HepG2 (cell line): Measurements from ENCODE around the gene SPACA4. TPM values are rescaled to one million over a fixed set of nuclear protein-coding genes. Genes with fewer than 3 reads are reported as not detected.
A peak's percentile ranks its signal among the peaks of the same experiment; 100 is the strongest.

Experiments
- BORCS8-MEF2B ChIP-seq: sonication (generic); formaldehyde crosslinking; IDR thresholded peaks from 2 replicates; pipeline ENCODE4 v1.8.0; 2022; ENCODE audit warnings: mild to moderate bottlenecking, missing genetic modification reagents
- CREB1 ChIP-seq, 2 experiments: fragments of 450-650 bp in 1 of 2; IDR thresholded peaks; 2 replicates each; pipeline ENCODE4 v1.6.1; 2016 to 2017; ENCODE audit warnings: control low read depth in 1 of 2, mild to moderate bottlenecking in 1 of 2, missing compliant biosample characterization in 1 of 2, missing genetic modification characterization in 1 of 2
- ETV5 ChIP-seq: IDR thresholded peaks from 2 replicates; pipeline ENCODE4 v1.6.1; 2018; ENCODE audit warnings: missing biosample characterization, missing genetic modification reagents, inconsistent platforms, borderline replicate concordance
- HOXA3 ChIP-seq: sonication (generic); formaldehyde crosslinking; IDR thresholded peaks from 2 replicates; pipeline ENCODE4 v1.5.0; 2020; ENCODE audit warnings: missing genetic modification reagents
- ZMYM2 ChIP-seq: sonication (generic); formaldehyde crosslinking; IDR thresholded peaks from 2 replicates; pipeline ENCODE4 v1.8.0; 2022; ENCODE audit warnings: mild to moderate bottlenecking, missing genetic modification reagents
- ZNF205 ChIP-seq: IDR thresholded peaks from 2 replicates; pipeline ENCODE4 v1.6.1; 2018; ENCODE audit warnings: missing biosample characterization, missing genetic modification reagents
- ZNF230 ChIP-seq: sonication (generic); formaldehyde crosslinking; IDR thresholded peaks from 2 replicates; pipeline ENCODE4 v1.4.0; 2020; ENCODE audit warnings: mild to moderate bottlenecking, missing genetic modification reagents
- ZNF280B ChIP-seq: sonication (generic); formaldehyde crosslinking; IDR thresholded peaks from 2 replicates; pipeline ENCODE4 v1.5.0; 2020; ENCODE audit warnings: missing genetic modification reagents, mild to moderate bottlenecking, borderline replicate concordance
- ZNF570 ChIP-seq: sonication (generic); formaldehyde crosslinking; IDR thresholded peaks from 2 replicates; pipeline ENCODE4 v1.4.0; 2020; ENCODE audit warnings: mild to moderate bottlenecking, missing genetic modification reagents, borderline replicate concordance
- ZNF749 ChIP-seq: sonication (generic); formaldehyde crosslinking; IDR thresholded peaks from 2 replicates; pipeline ENCODE4 v1.8.0; 2022; ENCODE audit warnings: mild to moderate bottlenecking, missing genetic modification reagents, moderate library complexity, borderline replicate concordance
- ZNF777 ChIP-seq: sonication (generic); formaldehyde crosslinking; IDR thresholded peaks from 2 replicates; pipeline ENCODE4 v1.4.0; 2020; ENCODE audit warnings: missing genetic modification reagents
- ZNF850 ChIP-seq: sonication (generic); formaldehyde crosslinking; conservative IDR thresholded peaks from 2 replicates; pipeline ENCODE4 v1.9.0; 2021; ENCODE audit warnings: mild to moderate bottlenecking, missing genetic modification reagents
- ZSCAN9 ChIP-seq: IDR thresholded peaks from 2 replicates; pipeline ENCODE4 v1.6.1; 2016; ENCODE audit warnings: borderline replicate concordance
- polyA plus RNA-seq, 8 experiments: library from polyadenylated mRNA; depleted of rRNA in 3 of 8; stranded (reverse) in 7 of 8; unstranded in 1 of 8; fragments of >200 nt; fragmentation: Illumina TruSeq in 4 of 8; extraction: Trizol in 4 of 8; gene quantifications; 2 replicates each; pipeline versions ENCODE4 v1.2.1 to v1.2.3, GENCODE V29; 2011 to 2016; ENCODE audit warnings: low read depth in 4 of 8, missing spikeins in 1 of 8, mixed read lengths in 1 of 8; ENCODE audit not compliant: insufficient read depth in 1 of 8
- total RNA-seq, 5 experiments: library from RNA; depleted of rRNA; stranded (reverse); fragments of >200 nt; fragmentation: Illumina TruSeq; extraction: Trizol; gene quantifications; 2 replicates each; pipeline ENCODE4 v1.2.3, GENCODE V29; 2016; ENCODE audit warnings: low read depth in 1 of 5
- TF ChIP-seq, protein P1 (sequence below): sonication (generic); formaldehyde crosslinking; IDR thresholded peaks from 2 replicates; pipeline ENCODE4 v1.5.0; 2020; ENCODE audit warnings: mild to moderate bottlenecking, missing genetic modification reagents
- TF ChIP-seq, protein P2 (sequence below): sonication (generic); formaldehyde crosslinking; IDR thresholded peaks from 2 replicates; pipeline ENCODE4 v1.4.0; 2020; ENCODE audit warnings: missing genetic modification reagents, low read depth, mild to moderate bottlenecking, borderline replicate concordance
- TF ChIP-seq, protein P3 (sequence below): sonication (generic); formaldehyde crosslinking; conservative IDR thresholded peaks from 2 replicates; pipeline ENCODE4 v1.8.0; 2022; ENCODE audit warnings: mild to moderate bottlenecking, moderate library complexity, missing genetic modification reagents
- TF ChIP-seq, protein P4 (sequence below): sonication (generic); formaldehyde crosslinking; IDR thresholded peaks from 2 replicates; pipeline ENCODE4 v1.8.0; 2022; ENCODE audit warnings: missing genetic modification reagents, mild to moderate bottlenecking, borderline replicate concordance

SPACA4 gene
- total and polyA plus RNA-seq, 2 of the 13 experiments (the other 11 are each of a cell fraction or from before 2014, with no cell fraction given) = not detected

GRCh38 chr19:48637948-48638830, 31.6 kb downstream of the SPACA4 start (continued):
- TF ChIP-seq, protein P1, sequence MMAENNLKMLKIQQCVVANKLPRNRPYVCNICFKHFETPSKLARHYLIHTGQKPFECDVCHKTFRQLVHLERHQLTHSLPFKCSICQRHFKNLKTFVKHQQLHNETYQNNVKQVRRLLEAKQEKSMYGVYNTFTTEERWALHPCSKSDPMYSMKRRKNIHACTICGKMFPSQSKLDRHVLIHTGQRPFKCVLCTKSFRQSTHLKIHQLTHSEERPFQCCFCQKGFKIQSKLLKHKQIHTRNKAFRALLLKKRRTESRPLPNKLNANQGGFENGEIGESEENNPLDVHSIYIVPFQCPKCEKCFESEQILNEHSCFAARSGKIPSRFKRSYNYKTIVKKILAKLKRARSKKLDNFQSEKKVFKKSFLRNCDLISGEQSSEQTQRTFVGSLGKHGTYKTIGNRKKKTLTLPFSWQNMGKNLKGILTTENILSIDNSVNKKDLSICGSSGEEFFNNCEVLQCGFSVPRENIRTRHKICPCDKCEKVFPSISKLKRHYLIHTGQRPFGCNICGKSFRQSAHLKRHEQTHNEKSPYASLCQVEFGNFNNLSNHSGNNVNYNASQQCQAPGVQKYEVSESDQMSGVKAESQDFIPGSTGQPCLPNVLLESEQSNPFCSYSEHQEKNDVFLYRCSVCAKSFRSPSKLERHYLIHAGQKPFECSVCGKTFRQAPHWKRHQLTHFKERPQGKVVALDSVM = no peak
- TF ChIP-seq ZNF749 (CRISPR knock-in tag) = no peak
- TF ChIP-seq, protein P2, sequence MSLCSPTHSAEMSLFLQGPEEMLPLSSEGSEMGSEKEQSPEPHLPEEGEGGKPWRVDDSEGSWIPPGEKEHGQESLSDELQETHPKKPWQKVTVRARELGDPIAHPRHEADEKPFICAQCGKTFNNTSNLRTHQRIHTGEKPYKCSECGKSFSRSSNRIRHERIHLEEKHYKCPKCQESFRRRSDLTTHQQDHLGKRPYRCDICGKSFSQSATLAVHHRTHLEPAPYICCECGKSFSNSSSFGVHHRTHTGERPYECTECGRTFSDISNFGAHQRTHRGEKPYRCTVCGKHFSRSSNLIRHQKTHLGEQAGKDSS (CRISPR knock-in tag) = 0 out of 2 replicates have a peak, but pooled peaks have one; percentile 31
- no peak for TF ChIP-seq ETV5 (CRISPR knock-in tag)
- TF ChIP-seq ZNF205 (CRISPR knock-in tag) = no peak
- TF ChIP-seq, protein P3, sequence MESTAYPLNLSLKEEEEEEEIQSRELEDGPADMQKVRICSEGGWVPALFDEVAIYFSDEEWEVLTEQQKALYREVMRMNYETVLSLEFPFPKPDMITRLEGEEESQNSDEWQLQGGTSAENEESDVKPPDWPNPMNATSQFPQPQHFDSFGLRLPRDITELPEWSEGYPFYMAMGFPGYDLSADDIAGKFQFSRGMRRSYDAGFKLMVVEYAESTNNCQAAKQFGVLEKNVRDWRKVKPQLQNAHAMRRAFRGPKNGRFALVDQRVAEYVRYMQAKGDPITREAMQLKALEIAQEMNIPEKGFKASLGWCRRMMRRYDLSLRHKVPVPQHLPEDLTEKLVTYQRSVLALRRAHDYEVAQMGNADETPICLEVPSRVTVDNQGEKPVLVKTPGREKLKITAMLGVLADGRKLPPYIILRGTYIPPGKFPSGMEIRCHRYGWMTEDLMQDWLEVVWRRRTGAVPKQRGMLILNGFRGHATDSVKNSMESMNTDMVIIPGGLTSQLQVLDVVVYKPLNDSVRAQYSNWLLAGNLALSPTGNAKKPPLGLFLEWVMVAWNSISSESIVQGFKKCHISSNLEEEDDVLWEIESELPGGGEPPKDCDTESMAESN (CRISPR knock-in tag) = peak; percentile 52; the same call in 1 of the 2 replicates
- no peak for TF ChIP-seq CREB1 (IDR thresholded peaks at IDR 0.05)
- TF ChIP-seq CREB1 (CRISPR knock-in tag; IDR thresholded peaks at IDR 0.05) = no peak; the same call in none of the 2 replicates
- peak; percentile 95 for TF ChIP-seq ZNF777 (CRISPR knock-in tag)
- TF ChIP-seq ZMYM2 (CRISPR knock-in tag) = 0 out of 2 replicates have a peak, but pooled peaks have one; percentile 34
- no peak for TF ChIP-seq ZSCAN9
- TF ChIP-seq ZNF230 (CRISPR knock-in tag) = no peak
- no peak for TF ChIP-seq ZNF280B (CRISPR knock-in tag)
- TF ChIP-seq ZNF570 (CRISPR knock-in tag) = 0 out of 2 replicates have a peak, but pooled peaks have one; percentile 11
- TF ChIP-seq ZNF850 (CRISPR knock-in tag) = 0 out of 2 replicates have a peak, but pooled peaks have one; percentile 9
- TF ChIP-seq, protein P4, sequence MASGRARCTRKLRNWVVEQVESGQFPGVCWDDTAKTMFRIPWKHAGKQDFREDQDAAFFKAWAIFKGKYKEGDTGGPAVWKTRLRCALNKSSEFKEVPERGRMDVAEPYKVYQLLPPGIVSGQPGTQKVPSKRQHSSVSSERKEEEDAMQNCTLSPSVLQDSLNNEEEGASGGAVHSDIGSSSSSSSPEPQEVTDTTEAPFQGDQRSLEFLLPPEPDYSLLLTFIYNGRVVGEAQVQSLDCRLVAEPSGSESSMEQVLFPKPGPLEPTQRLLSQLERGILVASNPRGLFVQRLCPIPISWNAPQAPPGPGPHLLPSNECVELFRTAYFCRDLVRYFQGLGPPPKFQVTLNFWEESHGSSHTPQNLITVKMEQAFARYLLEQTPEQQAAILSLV = no peak
- 0 out of 2 replicates have a peak, but pooled peaks have one; percentile 38 for TF ChIP-seq BORCS8-MEF2B (CRISPR knock-in tag)
- TF ChIP-seq HOXA3 = peak; percentile 45; the same call in 1 of the 2 replicates
